Prostate gland (tissue), 2 donors: Measurements from ENCODE around the gene CEP128. TPM values are rescaled to one million over a fixed set of nuclear protein-coding genes. Genes with fewer than 3 reads are reported as not detected.

Experiments used
- DNase-seq: peaks from one replicate; pipeline ENCODE4 v3.0.0-alpha.2; 2019; ENCODE audit warnings: low spot score
- H3K27ac ChIP-seq, 2 donors: fragments of 200-600 bp; sonication (generic); 2 replicates each; pipeline ENCODE4 v1.5.1; 2017 to 2019
- H3K27me3 ChIP-seq: fragments of 200-600 bp; sonication (generic); replicated peaks from 2 replicates; pipeline ENCODE4 v1.5.1; 2019; ENCODE audit not compliant: insufficient read depth
- H3K36me3 ChIP-seq, 2 donors: fragments of 200-600 bp; sonication (generic); 1 replicate in 1 of 2; 2 replicates in 1 of 2; pipeline versions ENCODE4 v1.5.1 to v1.8.1; 2017 to 2019
- H3K4me1 ChIP-seq: fragments of 200-600 bp; sonication (generic); replicated peaks from 2 replicates; pipeline ENCODE4 v1.5.1; 2019
- H3K4me3 ChIP-seq, 2 donors: fragments of 200-600 bp; sonication (generic); 2 replicates each; pipeline ENCODE4 v1.5.1; 2017 to 2019
- H3K9me3 ChIP-seq: fragments of 200-600 bp; sonication (generic); 2 replicates; pipeline ENCODE4 v1.5.1; 2017
- CTCF ChIP-seq, 4 experiments: fragments of 200-600 bp in 2 of 4; fragments of 450-650 bp in 2 of 4; sonication (generic) in 2 of 4; IDR thresholded peaks; 1 replicate in 3 of 4; 2 replicates in 1 of 4; pipeline ENCODE4 v1.5.1; 2016 to 2019; ENCODE audit warnings: antibody characterized with exemption in 4 of 4, mild to moderate bottlenecking in 2 of 4, moderate library complexity in 2 of 4
- POLR2A ChIP-seq: fragments of 450-650 bp; IDR thresholded peaks from one replicate; pipeline ENCODE4 v1.6.1; 2016; ENCODE audit warnings: antibody characterized with exemption, mild to moderate bottlenecking
- POLR2AphosphoS5 ChIP-seq: sonication (generic); formaldehyde crosslinking; IDR thresholded peaks from one replicate; pipeline ENCODE4 v1.6.1; 2017; ENCODE audit warnings: antibody characterized with exemption
- WGBS: methylation state at CpG from one replicate; pipeline ENCODE4 v1.1.5; 2018; 5-methylcytosine and 5-hydroxymethylcytosine counted together
- intact Hi-C: fragments of 100-400 bp; cut with DNase I; formaldehyde crosslinking; loops from one replicate; pipeline ENCODE4 v1.14.2; 2022
- total RNA-seq, 2 donors: library from RNA; depleted of rRNA; stranded (reverse); fragments of >200 nt; gene quantifications; one replicate each; pipeline ENCODE4 v1.1.0, GENCODE V29; 2016

Gene CEP128
- total RNA-seq, 2 donors from 2014 or later, result 6.4 to 7.3 TPM

GRCh38 chr14:80718940-80719339 lies 222.6 kb downstream of the CEP128 start:
- H3K4me1 ChIP-seq, result no peaks in the 10 kb centered on the region
- no peaks in the 10 kb centered on the region for H3K27me3 ChIP-seq
- no peaks in the 10 kb centered on the region for H3K9me3 ChIP-seq
- H3K27ac ChIP-seq, result no peak overlapping the region
- no peak for DNase-seq
- H3K36me3 ChIP-seq, result no peaks in the 10 kb centered on the region
- intact Hi-C loops, result no loop called here
- no peak for TF ChIP-seq POLR2AphosphoS5
- no peak for TF ChIP-seq CTCF (IDR thresholded peaks at IDR 0.05)
- TF ChIP-seq POLR2A, result no peak
- 88% methylated on average over 1 of the region's 1 CpG for WGBS
- no peak overlapping the region for H3K4me3 ChIP-seq

GRCh38 chr14:80714474-80714873 lies 227.1 kb downstream of the CEP128 start:
- H3K4me3 ChIP-seq, result no peak overlapping the region
- no peak overlapping the region for H3K27ac ChIP-seq
- intact Hi-C loops, result no loop called here
- no peak for DNase-seq
- WGBS, result 86% methylated on average over 4 of the region's 4 CpGs
- no peaks in the 10 kb centered on the region for H3K4me1 ChIP-seq
- H3K36me3 ChIP-seq, result no peaks in the 10 kb centered on the region
- no peak for TF ChIP-seq POLR2A
- TF ChIP-seq CTCF (IDR thresholded peaks at IDR 0.05), result no peak
- no peak for TF ChIP-seq POLR2AphosphoS5
- H3K9me3 ChIP-seq, result no peaks in the 10 kb centered on the region
- no peaks in the 10 kb centered on the region for H3K27me3 ChIP-seq

- DNase-seq, result no peak
- TF ChIP-seq POLR2AphosphoS5, result no peak
- TF ChIP-seq POLR2A, result no peak
- TF ChIP-seq CTCF (IDR thresholded peaks at IDR 0.05), result no peak
- no peaks in the 10 kb centered on the region for H3K27me3 ChIP-seq
- intact Hi-C loops, result no loop called here
- H3K4me3 ChIP-seq, result no peak overlapping the region
- no peak overlapping the region for H3K27ac ChIP-seq
- no peaks in the 10 kb centered on the region for H3K9me3 ChIP-seq
- 97% methylated on average over 5 of the region's 5 CpGs for WGBS
- no peaks in the 10 kb centered on the region for H3K4me1 ChIP-seq
- H3K36me3 ChIP-seq, result no peaks in the 10 kb centered on the region
These were observed 228.3 kb downstream of the CEP128 start for GRCh38 chr14:80713076-80713850.

- 100% methylated on average over 1 of the region's 1 CpG for WGBS
- intact Hi-C loops, result no loop called here
- Histone ChIP-seq H3K36me3 (no peaks in the 10 kb centered on the region), H3K27ac (no peak overlapping the region), H3K27me3 (no peaks in the 10 kb centered on the region), H3K9me3 (no peaks in the 10 kb centered on the region), H3K4me1 (no peaks in the 10 kb centered on the region), H3K4me3 (no peak overlapping the region)
- TF ChIP-seq POLR2A, result no peak
- no peak for TF ChIP-seq POLR2AphosphoS5
- TF ChIP-seq CTCF (IDR thresholded peaks at IDR 0.05), result no peak
- no peak for DNase-seq
These were observed 236.1 kb downstream of the CEP128 start for GRCh38 chr14:80705241-80705980.
